ENCODE data around the gene POLE.

Gene POLE

DNA sequence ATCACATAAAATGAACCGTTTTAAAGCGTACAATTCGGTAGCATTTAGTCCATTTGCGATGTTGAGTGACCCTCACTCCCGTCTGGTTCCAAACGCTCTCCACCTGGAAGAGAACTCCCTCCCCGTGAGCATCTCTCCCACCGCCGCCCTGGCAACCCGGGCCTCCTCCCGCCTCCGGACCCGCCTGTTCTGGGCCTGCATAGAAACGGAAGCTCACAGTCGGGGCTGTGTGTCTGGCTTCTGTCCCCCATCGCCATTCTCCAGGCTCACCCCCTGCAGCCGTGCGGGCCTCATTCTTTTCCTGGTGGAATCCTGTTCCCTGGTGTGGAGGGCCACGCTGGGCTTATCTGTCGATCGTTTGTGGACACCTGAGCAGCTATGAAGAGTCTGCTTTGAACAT, 94.1 kb downstream of the POLE start:
- Mint-ChIP-seq H3K27ac (no peak overlapping the region), H3K9me3 (no peaks in the 10 kb centered on the region), H3K36me3 (ENCODE audit: low read depth) (no peaks in the 10 kb centered on the region), H3K4me3 (no peak overlapping the region), H3K27me3 (peaks cover 29% of the 10 kb centered on the region), H3K4me1 (ENCODE audit: low read depth) (peaks cover 7% of the 10 kb centered on the region)
- no peak for DNase-seq

DNA sequence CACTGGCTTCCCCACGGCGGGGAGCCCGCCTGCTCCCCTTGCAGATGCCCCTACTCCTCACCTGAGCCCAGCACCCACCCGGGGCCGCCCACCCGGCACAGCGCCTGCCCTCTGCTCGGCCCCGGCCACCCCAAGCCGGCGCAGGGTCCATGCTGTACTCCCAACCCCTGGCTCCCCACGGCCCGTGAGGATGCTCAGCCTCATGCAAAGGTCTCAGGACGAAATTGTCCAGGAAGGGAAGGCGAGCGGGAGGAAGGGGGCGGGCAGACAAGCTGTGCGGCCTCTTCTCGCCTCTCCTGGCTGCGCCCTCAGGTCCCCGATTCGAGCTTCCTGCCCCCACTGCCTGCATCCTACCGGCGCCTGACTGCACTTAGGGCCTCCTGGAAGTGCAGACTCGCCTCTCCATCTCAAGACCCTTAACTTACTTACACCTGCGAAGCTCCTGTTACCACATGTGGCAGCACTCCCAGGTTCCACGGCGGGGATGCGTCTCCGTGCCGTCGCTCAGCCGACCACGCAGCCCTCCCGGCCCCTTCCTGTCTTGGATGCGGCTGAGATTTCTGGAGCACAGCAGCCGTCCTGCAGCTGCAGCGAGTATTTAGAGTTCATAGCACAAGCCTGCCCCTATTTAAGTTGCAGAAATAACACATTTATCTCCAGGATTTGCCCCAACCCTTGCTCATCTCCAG, 94.7 kb downstream of the POLE start:
- H3K4me3 Mint-ChIP-seq: no peak overlapping the region
- H3K27me3 Mint-ChIP-seq: peaks cover 25% of the 10 kb centered on the region
- no peak overlapping the region for H3K27ac Mint-ChIP-seq
- no peaks in the 10 kb centered on the region for H3K36me3 Mint-ChIP-seq (ENCODE audit: low read depth)
- H3K9me3 Mint-ChIP-seq: no peaks in the 10 kb centered on the region
- H3K4me1 Mint-ChIP-seq (ENCODE audit: low read depth): peaks cover 3% of the 10 kb centered on the region
- no peak for DNase-seq

DNA sequence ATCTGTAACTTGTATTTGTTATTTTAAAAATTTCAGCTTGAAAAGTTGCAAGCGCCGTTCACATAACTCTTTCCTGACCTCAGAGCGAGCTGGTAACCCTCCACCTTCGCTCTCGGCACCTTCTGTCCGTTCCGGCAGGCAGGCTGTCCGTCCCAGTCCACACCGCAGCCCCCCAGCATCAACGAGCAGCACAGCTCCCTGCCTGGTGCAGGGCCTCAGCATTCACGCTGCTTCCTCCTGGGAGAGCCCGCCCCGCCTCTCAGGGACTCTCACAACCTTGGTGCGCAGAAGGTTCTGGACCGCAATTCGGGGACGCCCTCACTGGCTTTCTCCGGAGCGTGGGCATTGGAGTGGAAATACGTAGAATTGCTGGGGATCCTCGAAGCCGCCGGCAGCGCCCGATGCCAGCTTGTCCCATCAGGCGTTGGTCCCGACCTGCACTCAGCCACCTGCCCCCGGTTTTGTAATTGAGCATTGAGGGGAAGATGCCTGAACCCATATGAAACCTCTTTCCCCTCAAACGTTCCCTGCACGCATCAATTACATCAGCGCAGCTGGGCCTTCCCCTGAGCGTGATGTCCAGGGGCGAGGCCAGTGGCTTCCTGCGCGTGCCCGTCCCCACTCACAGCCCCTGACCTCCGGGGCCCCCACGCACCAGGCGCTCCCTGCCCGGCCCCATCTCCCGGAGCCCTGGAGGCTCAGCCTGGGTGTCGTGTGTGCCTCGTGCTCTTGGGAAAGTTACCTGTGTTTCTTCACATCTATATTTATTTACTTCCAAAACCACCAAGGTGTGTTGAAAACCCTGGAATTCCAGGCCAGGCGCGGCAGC, 95.8 kb downstream of the POLE start:
- H3K9me3 Mint-ChIP-seq: no peaks in the 10 kb centered on the region
- no peak overlapping the region for H3K4me3 Mint-ChIP-seq
- no peaks in the 10 kb centered on the region for H3K4me1 Mint-ChIP-seq (ENCODE audit: low read depth)
- H3K36me3 Mint-ChIP-seq (ENCODE audit: low read depth): no peaks in the 10 kb centered on the region
- peaks cover 20% of the 10 kb centered on the region for H3K27me3 Mint-ChIP-seq
- no peak for DNase-seq
- no peak overlapping the region for H3K27ac Mint-ChIP-seq

DNA sequence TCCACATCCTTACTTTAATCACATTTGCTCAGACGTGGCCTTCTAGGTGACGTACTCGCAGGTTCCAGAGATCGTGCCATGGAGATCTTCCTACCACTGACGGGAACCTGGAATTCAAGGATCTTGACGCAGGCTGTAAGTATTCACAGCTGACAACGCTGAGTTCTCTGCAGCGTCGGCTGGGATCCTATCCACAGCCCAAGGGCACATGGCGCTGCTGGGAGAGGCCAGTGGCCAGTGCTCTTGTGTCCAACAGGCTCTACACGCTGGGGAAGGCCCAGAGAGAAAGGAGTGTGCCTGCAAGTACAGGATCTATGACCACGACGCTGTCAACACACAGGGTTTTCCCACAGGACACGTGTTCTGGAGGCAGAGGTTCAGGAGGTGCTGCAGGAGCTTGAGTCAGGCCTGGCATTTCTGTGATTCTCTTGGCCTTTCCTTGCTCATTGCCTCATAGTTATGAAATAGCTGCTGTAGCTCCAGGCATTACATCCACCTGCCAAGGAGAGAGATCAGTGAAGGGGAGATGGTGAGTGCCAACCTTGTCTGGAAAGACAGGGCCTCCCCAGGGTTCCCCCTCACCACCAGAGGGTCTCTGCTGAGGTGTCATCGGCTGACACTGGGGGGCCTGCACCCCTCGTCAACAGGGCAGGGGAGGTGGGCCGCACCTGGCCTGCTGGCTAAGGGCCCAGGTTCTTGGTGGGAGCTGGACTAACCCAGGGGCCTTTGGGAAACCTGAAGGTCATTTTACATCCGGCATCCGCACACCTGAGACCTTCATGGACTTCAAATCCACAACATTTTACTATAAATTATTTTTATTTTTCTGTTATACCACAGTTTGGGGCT, 98.1 kb downstream of the POLE start:
- Mint-ChIP-seq H3K4me1 (ENCODE audit: low read depth) (no peaks in the 10 kb centered on the region), H3K27me3 (peaks cover 4% of the 10 kb centered on the region), H3K4me3 (no peak overlapping the region), H3K36me3 (ENCODE audit: low read depth) (peaks cover under 1% of the 10 kb centered on the region), H3K27ac (no peak overlapping the region), H3K9me3 (no peaks in the 10 kb centered on the region)
- DNase-seq: no peak

DNA sequence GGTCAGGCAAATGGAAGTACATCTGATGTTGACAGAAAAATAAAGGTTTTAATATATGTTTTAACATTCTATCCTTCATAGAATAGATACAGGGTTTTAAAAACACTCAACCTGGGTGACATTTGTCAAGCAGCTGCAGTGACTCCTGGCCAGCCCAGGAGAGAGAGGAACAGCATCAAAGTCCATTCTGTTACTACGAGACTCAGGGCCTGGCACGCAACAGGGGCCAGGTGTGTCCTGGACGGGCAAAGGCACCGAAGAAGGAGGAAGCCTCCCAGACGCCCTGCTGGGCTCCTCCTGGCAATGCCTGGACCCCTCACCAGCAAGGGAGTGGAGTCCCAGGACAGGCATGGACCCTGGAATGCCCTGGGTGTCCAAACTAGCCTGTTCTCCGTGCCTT, 98.8 kb downstream of the POLE start:
- peaks cover 4% of the 10 kb centered on the region for H3K36me3 Mint-ChIP-seq (ENCODE audit: low read depth)
- no peak overlapping the region for H3K27ac Mint-ChIP-seq
- DNase-seq: no peak
- H3K9me3 Mint-ChIP-seq: no peaks in the 10 kb centered on the region
- H3K27me3 Mint-ChIP-seq: no peaks in the 10 kb centered on the region
- H3K4me3 Mint-ChIP-seq: no peak overlapping the region
- no peaks in the 10 kb centered on the region for H3K4me1 Mint-ChIP-seq (ENCODE audit: low read depth)

DNA sequence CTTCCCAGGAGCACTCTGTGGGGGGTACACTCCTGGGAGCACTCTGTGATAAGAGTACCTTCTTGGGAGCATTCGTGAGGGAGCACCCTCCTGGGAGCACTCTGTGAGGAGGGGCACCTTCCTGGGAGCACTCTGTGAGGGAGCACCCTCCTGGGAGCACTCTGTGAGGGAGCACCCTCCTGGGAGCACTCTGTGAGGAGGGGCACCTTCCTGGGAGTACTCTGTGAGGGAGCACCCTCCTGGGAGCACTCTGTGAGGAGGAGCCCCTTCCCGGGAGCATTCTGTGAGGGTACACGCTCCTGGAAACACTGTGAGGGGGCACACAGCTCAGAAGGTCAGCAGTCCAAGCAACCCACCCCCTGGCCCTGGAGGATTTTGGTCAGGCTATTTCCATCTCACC, 99.4 kb downstream of the POLE start:
- H3K27me3 Mint-ChIP-seq: no peaks in the 10 kb centered on the region
- no peak overlapping the region for H3K4me3 Mint-ChIP-seq
- no peaks in the 10 kb centered on the region for H3K9me3 Mint-ChIP-seq
- H3K4me1 Mint-ChIP-seq (ENCODE audit: low read depth): no peaks in the 10 kb centered on the region
- no peak for DNase-seq
- peaks cover 4% of the 10 kb centered on the region for H3K36me3 Mint-ChIP-seq (ENCODE audit: low read depth)
- no peak overlapping the region for H3K27ac Mint-ChIP-seq

DNA sequence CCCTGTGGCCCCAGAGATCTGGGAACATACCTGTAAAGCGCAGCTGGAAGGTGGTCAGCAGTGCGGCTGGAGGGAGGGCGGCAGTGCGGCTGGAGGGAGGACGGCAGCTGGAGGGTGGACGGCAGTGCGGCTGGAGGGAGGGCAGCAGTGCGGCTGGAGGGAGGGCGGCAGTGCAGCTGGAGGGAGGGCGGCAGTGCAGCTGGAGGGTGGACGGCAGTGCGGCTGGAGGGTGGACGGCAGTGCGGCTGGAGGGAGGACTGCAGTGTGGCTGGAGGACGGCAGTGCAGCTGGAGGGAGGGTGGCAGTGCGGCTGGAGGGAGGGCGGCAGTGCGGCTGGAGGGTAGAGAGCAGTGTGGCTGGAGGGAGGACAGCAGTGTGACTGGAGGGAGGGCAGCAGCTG, 100.2 kb downstream of the POLE start:
- H3K4me3 Mint-ChIP-seq: no peak overlapping the region
- H3K9me3 Mint-ChIP-seq: no peaks in the 10 kb centered on the region
- H3K36me3 Mint-ChIP-seq (ENCODE audit: low read depth): peaks cover 7% of the 10 kb centered on the region
- DNase-seq: no peak
- H3K27ac Mint-ChIP-seq: no peak overlapping the region
- no peaks in the 10 kb centered on the region for H3K4me1 Mint-ChIP-seq (ENCODE audit: low read depth)
- no peaks in the 10 kb centered on the region for H3K27me3 Mint-ChIP-seq

DNA sequence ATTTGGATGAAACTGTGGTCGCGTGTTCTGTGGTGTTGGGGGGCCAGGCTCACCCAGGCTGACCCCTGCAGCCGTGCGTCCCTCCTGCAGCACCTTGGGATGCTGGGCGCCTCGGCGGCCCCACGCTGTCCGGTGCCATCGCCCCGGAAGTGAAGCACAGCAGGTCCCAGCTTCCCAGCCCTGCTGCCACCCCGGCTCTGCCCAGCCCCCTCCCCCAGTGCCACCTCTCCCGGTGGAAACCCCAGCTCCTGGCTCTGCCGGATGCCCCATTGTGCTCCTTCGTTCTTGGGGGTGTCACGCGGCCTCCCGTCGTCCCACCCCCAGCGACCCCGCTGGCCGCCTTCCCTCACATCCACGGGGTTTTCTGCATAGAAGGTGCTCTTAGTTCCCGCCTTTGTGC, 102.0 kb downstream of the POLE start:
- Mint-ChIP-seq H3K27ac (no peak overlapping the region), H3K4me1 (ENCODE audit: low read depth) (no peaks in the 10 kb centered on the region), H3K9me3 (no peaks in the 10 kb centered on the region), H3K27me3 (no peaks in the 10 kb centered on the region), H3K36me3 (ENCODE audit: low read depth) (peaks cover 17% of the 10 kb centered on the region), H3K4me3 (no peak overlapping the region)
- DNase-seq: no peak

DNA sequence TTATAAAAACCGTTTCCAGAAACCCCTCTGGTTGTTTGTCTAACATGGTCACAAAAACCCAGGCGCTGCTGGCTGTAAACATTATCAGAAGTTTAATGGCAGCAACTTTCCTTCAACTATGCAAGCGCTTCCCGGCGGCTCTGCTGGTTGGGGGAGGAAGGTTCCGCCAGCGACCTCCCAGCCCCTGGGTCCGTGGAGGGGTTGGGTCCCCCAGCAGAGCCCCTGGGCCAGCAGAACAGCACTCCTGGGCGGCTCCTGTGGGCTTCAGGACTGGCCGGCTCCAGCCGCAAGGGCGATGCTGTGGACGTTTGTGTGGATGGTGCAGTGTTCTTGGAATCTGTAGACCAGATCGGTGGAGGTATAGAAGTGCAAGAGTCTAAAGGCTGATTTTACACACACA, 102.7 kb downstream of the POLE start:
- Mint-ChIP-seq H3K27ac (no peak overlapping the region), H3K36me3 (ENCODE audit: low read depth) (peaks cover 21% of the 10 kb centered on the region), H3K27me3 (no peaks in the 10 kb centered on the region), H3K4me1 (ENCODE audit: low read depth) (no peaks in the 10 kb centered on the region), H3K9me3 (no peaks in the 10 kb centered on the region), H3K4me3 (no peak overlapping the region)
- no peak for DNase-seq

DNA sequence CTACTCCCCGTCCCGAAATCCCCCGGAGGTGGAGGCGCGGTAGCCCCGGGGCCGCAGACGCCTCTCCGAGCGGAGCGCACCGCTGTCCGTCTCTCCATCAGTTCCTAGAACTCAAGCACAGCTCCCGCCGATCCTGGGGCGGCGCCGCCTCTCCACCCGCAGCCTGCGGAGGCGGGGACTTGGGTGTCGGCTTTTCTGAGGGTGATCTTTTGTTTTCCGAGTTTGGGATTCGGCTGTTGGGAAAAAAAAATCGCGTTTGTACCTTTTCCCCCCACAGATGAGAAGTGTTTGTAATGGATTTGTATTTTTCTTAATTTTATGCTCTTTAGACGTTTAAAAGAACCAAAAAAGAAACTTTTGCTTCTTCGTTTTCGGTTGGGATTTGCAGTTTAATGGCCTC, 103.4 kb downstream of the POLE start:
- Mint-ChIP-seq H3K27me3 (no peaks in the 10 kb centered on the region), H3K27ac (no peak overlapping the region), H3K4me1 (ENCODE audit: low read depth) (no peaks in the 10 kb centered on the region)

DNA sequence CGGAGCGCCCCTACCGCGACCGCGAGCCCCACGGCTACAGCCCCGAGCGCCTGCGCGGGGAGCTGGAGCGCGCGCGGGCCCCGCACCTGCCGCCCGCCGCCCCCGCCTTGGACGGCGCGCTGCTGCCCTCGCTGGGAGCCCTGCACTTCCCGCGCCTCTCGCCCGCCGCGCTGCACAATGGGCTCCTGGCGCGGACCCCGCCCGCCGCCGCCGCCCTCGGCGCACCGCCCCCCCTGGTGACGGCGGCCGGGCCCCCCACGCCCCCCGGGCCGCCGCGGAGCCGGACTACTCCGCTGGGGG, 103.8 kb downstream of the POLE start:
- H3K27ac Mint-ChIP-seq: no peak overlapping the region
- no peaks in the 10 kb centered on the region for H3K9me3 Mint-ChIP-seq
- H3K4me1 Mint-ChIP-seq (ENCODE audit: low read depth): no peaks in the 10 kb centered on the region
- peaks cover 30% of the 10 kb centered on the region for H3K36me3 Mint-ChIP-seq (ENCODE audit: low read depth)
- H3K27me3 Mint-ChIP-seq: no peaks in the 10 kb centered on the region
- H3K4me3 Mint-ChIP-seq: no peak overlapping the region
- DNase-seq: no peak

More for the DNA sequence above, 103.4 kb downstream of the POLE start:
- no peak for DNase-seq
- peaks cover 26% of the 10 kb centered on the region for H3K36me3 Mint-ChIP-seq (ENCODE audit: low read depth)
- no peak overlapping the region for H3K4me3 Mint-ChIP-seq
- H3K9me3 Mint-ChIP-seq: no peaks in the 10 kb centered on the region

DNA sequence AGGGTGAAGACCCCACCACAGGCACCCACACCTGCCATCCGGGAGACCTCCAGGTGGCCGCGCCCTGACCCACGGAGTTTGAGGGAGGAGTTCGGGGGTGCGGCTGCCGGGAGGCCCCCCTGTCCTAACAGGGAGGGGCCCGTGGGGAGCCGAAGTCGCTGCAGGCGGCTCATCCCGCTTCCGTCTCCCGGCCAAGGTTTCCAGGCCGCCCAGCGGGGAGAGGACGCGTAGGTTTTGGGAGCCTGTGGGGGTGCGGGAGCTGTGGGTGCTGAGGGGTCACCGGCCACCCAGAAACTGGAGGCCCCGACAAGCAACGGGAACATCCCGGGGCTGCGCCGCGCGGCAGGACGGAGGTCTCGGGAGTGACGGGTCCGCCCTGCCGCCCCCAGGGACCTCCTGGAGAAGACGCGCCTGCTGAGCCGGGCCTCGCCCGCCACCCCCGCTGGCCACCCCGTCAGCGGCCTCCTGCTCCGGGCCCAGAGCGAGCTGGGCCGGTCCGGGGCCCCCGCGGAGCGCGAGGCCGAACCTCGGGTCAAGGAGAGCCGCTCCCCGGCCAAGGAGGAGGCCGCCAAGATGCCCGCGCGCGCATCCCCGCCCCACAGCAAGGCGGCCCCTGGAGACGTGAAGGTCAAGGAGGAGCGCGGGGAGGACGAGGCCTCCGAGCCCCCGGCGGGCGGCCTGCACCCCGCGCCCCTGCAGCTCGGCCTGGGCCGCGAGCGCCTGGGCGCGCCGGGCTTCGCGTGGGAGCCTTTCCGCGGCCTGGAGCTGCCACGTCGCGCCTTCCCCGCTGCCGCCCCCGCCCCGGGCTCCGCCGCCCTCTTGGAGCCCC, 104.3 kb downstream of the POLE start:
- H3K27me3 Mint-ChIP-seq: no peaks in the 10 kb centered on the region
- no peaks in the 10 kb centered on the region for H3K4me1 Mint-ChIP-seq (ENCODE audit: low read depth)
- DNase-seq: no peak
- H3K4me3 Mint-ChIP-seq: no peak overlapping the region
- peaks cover 34% of the 10 kb centered on the region for H3K36me3 Mint-ChIP-seq (ENCODE audit: low read depth)
- H3K27ac Mint-ChIP-seq: no peak overlapping the region
- no peaks in the 10 kb centered on the region for H3K9me3 Mint-ChIP-seq

DNA sequence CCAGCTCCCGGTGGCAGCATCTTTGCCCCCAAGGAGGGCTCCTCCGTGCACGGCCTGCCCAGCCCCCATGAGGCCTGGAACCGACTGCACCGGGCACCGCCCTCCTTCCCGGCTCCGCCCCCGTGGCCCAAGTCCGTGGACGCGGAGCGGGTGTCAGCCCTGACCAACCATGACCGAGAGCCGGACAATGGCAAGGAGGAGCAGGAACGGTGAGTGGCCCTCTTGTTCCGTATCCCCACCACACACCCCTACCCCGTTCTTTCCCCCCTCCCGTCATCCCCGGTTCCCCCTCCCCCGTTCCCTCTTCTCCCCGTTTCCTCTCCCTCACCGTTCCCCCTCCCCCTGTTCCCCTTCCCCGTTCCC, 105.1 kb downstream of the POLE start:
- H3K4me3 Mint-ChIP-seq: no peak overlapping the region
- DNase-seq: no peak
- H3K27me3 Mint-ChIP-seq: no peaks in the 10 kb centered on the region
- no peaks in the 10 kb centered on the region for H3K4me1 Mint-ChIP-seq (ENCODE audit: low read depth)
- no peaks in the 10 kb centered on the region for H3K9me3 Mint-ChIP-seq
- peaks cover 41% of the 10 kb centered on the region for H3K36me3 Mint-ChIP-seq (ENCODE audit: low read depth)
- H3K27ac Mint-ChIP-seq: no peak overlapping the region

DNA sequence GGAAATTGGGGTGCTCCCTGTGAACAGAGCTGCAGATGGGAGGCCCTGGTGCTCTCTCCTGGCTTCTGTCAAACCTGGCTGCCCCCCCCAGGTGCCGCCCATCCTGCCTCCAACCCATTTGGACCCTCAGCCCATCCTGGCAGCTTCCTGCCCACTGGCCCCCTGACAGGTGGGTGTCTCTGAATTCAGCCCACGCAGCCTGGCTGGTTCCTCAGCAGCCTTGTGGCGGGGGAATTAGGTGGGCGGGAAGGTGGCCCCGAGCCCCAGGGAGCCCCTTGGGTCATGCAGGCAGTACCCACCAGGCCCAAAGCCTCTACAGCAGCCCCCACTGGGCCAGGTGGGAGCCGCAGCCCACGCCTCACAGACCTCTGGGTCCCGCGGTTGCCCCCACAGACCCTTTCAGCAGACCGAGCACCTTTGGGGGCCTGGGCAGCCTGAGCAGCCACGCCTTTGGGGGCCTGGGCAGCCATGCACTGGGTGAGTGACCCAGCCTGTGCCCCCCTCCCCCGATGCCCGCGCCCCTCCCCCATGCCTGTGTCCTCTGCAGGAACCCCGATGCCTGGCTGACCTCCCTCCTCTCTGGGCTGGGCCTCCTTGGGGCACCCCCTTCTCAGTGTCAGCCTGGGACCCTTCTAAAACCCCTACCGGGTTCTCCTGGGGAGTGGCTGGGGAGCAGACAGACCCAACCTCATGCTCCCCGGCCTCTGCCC, 105.6 kb downstream of the POLE start:
- Mint-ChIP-seq H3K27me3 (no peaks in the 10 kb centered on the region), H3K4me1 (ENCODE audit: low read depth) (no peaks in the 10 kb centered on the region), H3K36me3 (ENCODE audit: low read depth) (peaks cover 45% of the 10 kb centered on the region), H3K9me3 (no peaks in the 10 kb centered on the region), H3K27ac (no peak overlapping the region), H3K4me3 (no peak overlapping the region)
- no peak for DNase-seq

Measured in activated T-cell treated with anti-CD3 and anti-CD28 coated beads, Interleukin-2, amount 50 U/mL, for 24 hours (primary cell).